ENCODE measurements around the gene NLRP5.

The NLRP5 gene

DNA sequence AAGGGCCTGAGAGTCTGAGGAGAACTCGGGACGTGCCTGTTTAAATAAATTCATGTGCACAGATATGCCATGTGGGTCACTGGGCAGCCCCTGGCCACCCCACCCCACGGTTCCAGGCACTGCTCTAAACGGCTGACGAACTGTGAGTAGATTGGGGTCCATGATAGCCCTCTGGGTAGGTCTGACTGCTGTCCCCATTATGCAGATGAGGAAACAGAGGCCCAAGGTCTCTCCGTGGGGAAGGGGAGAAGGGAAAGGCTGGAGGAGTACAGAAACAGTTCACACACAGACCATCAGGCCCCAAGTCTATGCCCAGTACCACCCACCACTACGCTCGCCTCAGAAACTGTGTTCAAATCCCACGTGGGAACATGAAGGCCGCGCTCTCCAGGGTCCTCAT, 120.4 kb downstream of the NLRP5 start:
- H4K20me1 ChIP-seq (ENCODE audit: insufficient read depth, low read length, poor library complexity, severe bottlenecking) = peaks cover 73% of the 10 kb centered on the region
- no peaks in the 10 kb centered on the region for H3K9me2 ChIP-seq (replicated peaks; ENCODE audit: low read depth, low read length)
- no peak overlapping the region for H2AFZ ChIP-seq (ENCODE audit: low read length)
- no peak for TF ChIP-seq EZH2phosphoT487 (IDR thresholded peaks at IDR 0.05; ENCODE audit: borderline replicate concordance)
- TF ChIP-seq, protein P1, sequence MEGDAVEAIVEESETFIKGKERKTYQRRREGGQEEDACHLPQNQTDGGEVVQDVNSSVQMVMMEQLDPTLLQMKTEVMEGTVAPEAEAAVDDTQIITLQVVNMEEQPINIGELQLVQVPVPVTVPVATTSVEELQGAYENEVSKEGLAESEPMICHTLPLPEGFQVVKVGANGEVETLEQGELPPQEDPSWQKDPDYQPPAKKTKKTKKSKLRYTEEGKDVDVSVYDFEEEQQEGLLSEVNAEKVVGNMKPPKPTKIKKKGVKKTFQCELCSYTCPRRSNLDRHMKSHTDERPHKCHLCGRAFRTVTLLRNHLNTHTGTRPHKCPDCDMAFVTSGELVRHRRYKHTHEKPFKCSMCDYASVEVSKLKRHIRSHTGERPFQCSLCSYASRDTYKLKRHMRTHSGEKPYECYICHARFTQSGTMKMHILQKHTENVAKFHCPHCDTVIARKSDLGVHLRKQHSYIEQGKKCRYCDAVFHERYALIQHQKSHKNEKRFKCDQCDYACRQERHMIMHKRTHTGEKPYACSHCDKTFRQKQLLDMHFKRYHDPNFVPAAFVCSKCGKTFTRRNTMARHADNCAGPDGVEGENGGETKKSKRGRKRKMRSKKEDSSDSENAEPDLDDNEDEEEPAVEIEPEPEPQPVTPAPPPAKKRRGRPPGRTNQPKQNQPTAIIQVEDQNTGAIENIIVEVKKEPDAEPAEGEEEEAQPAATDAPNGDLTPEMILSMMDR (conservative IDR thresholded peaks at IDR 0.05; ENCODE audit: low read length) = no peak
- H3K79me2 ChIP-seq (ENCODE audit: insufficient read depth, low read length) = peaks cover 92% of the 10 kb centered on the region
- no peak overlapping the region for H3K9ac ChIP-seq (ENCODE audit: low read depth, low read length, poor library complexity, severe bottlenecking)
- H3K4me3 ChIP-seq (ENCODE audit: low read length, poor library complexity, severe bottlenecking) = no peak overlapping the region
- H3K4me1 ChIP-seq (ENCODE audit: insufficient read depth, low read length, poor library complexity, severe bottlenecking) = no peaks in the 10 kb centered on the region
- H3K4me2 ChIP-seq (ENCODE audit: low read depth, low read length, poor library complexity, severe bottlenecking) = no peak overlapping the region
- H3K9me3 ChIP-seq (ENCODE audit: insufficient read depth, low read depth, low read length) = no peaks in the 10 kb centered on the region
- no peaks in the 10 kb centered on the region for H3F3A ChIP-seq (ENCODE audit: low read depth)
- peaks cover 12% of the 10 kb centered on the region; the same call in 1 of the 2 replicates for H3K36me3 ChIP-seq (ENCODE audit: insufficient read depth, low read length)
- H3K27me3 ChIP-seq (ENCODE audit: insufficient read depth, low read length, poor library complexity, severe bottlenecking) = no peaks in the 10 kb centered on the region

DNA sequence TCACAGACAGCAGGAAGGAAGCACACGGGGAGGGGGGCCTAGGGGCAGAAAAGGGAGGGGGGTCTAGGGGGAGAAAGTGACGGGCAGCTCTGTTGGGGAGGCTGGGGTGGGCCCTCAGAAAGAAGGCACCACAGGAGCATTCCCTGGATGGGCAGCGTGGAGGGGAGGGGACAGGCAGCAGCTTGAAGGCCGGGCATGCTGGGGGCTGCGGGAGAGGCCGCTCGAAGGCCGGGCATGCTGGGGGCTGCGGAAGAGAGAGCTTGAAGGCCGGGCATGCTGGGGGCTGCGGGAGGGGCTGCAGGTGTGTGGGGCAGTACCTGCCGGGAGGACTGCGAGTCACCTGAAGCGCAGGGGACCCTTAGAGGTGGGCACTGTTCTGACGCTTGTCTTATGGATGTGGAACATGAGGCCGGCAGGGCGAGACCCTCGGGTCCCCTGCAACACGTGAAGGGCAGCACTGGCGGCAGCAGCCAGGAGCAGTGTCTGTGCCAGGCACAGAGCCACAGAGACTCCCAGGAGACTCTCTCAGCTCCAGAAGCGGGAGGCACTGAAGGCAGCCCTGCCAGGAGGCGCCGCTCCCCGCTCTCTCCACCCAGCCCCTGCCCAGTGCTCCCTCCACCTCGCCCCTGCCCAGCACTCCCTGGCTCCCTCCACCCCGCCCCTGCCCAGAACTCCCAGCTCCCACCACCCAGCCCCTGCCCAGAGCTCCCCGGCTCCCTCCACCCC, 121.2 kb downstream of the NLRP5 start:
- H3K4me3 ChIP-seq (ENCODE audit: low read length, poor library complexity, severe bottlenecking) = no peak overlapping the region

DNA sequence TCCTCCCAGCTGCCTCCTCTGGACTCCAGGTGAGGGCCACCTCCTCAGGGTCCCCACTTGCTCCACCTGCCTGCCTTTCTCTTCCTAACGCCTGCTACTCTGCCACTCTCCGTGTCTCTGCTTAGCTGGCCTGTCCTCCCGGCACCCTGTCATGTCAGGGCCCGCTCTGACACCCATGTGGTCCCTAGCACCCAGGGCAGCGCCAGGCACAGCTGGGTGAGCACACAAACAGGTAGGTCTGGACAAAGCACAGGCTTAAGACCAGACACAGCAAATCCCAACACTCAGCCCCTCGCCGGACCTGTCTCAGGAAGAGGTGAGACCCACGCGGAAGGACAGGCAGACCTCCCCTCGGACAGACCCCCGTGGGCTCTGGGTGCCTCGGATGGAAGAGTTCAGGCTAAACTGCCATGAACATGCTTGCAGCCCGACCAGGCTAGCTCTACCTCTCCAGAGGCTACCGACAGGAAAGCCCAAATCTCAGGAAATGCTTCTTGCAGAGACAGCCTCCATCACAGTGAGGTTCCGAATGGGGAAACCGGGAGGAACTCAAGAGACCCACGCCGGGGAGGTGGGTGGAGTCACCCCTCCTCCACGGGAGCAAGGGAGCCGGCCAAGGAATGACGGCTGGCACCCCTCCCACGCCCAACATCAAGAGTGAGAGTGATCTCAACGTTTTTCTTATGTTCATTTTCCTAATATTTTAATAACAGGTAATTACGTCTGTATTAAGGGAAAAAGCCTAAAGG, 122.0 kb downstream of the NLRP5 start:
- no peaks in the 10 kb centered on the region for H3K9me2 ChIP-seq (replicated peaks; ENCODE audit: low read depth, low read length)
- TF ChIP-seq EZH2phosphoT487 (IDR thresholded peaks at IDR 0.05; ENCODE audit: borderline replicate concordance) = no peak
- TF ChIP-seq, protein P1 (conservative IDR thresholded peaks at IDR 0.05; ENCODE audit: low read length) = no peak
- no peaks in the 10 kb centered on the region for H3K4me1 ChIP-seq (ENCODE audit: insufficient read depth, low read length, poor library complexity, severe bottlenecking)
- no peak overlapping the region for H2AFZ ChIP-seq (ENCODE audit: low read length)
- no peaks in the 10 kb centered on the region for H3F3A ChIP-seq (ENCODE audit: low read depth)
- no peaks in the 10 kb centered on the region for H3K9me3 ChIP-seq (ENCODE audit: insufficient read depth, low read depth, low read length)
- H3K4me3 ChIP-seq (ENCODE audit: low read length, poor library complexity, severe bottlenecking) = no peak overlapping the region
- no peak overlapping the region for H3K9ac ChIP-seq (ENCODE audit: low read depth, low read length, poor library complexity, severe bottlenecking)
- peaks cover 92% of the 10 kb centered on the region for H3K79me2 ChIP-seq (ENCODE audit: insufficient read depth, low read length)
- H3K36me3 ChIP-seq (ENCODE audit: insufficient read depth, low read length) = peaks cover 5% of the 10 kb centered on the region; the same call in 1 of the 2 replicates
- H3K27me3 ChIP-seq (ENCODE audit: insufficient read depth, low read length, poor library complexity, severe bottlenecking) = no peaks in the 10 kb centered on the region
- H3K4me2 ChIP-seq (ENCODE audit: low read depth, low read length, poor library complexity, severe bottlenecking) = no peak overlapping the region
- peaks cover 63% of the 10 kb centered on the region for H4K20me1 ChIP-seq (ENCODE audit: insufficient read depth, low read length, poor library complexity, severe bottlenecking)

More for the DNA sequence above, 121.2 kb downstream of the NLRP5 start:
- Histone ChIP-seq H3K36me3 (ENCODE audit: insufficient read depth, low read length) (peaks cover 5% of the 10 kb centered on the region; the same call in 1 of the 2 replicates), H3K4me2 (ENCODE audit: low read depth, low read length, poor library complexity, severe bottlenecking) (no peak overlapping the region), H3K9ac (ENCODE audit: low read depth, low read length, poor library complexity, severe bottlenecking) (no peak overlapping the region), H3K27me3 (ENCODE audit: insufficient read depth, low read length, poor library complexity, severe bottlenecking) (no peaks in the 10 kb centered on the region), H3K9me2 (replicated peaks; ENCODE audit: low read depth, low read length) (no peaks in the 10 kb centered on the region), H3K79me2 (ENCODE audit: insufficient read depth, low read length) (peaks cover 92% of the 10 kb centered on the region), H3K9me3 (ENCODE audit: insufficient read depth, low read depth, low read length) (no peaks in the 10 kb centered on the region), H2AFZ (ENCODE audit: low read length) (no peak overlapping the region), H3F3A (ENCODE audit: low read depth) (no peaks in the 10 kb centered on the region), H3K4me1 (ENCODE audit: insufficient read depth, low read length, poor library complexity, severe bottlenecking) (no peaks in the 10 kb centered on the region), H4K20me1 (ENCODE audit: insufficient read depth, low read length, poor library complexity, severe bottlenecking) (peaks cover 72% of the 10 kb centered on the region)
- TF ChIP-seq, protein P1 (conservative IDR thresholded peaks at IDR 0.05; ENCODE audit: low read length) = no peak
- no peak for TF ChIP-seq EZH2phosphoT487 (IDR thresholded peaks at IDR 0.05; ENCODE audit: borderline replicate concordance)

Data from Loucy (cell line).